Lower leg skin (tissue), 3 donors: ENCODE measurements around the gene FUS.

Source experiments
- POLR2A ChIP-seq, 2 donors: fragments of 450-650 bp; IDR thresholded peaks; one replicate each; pipeline ENCODE4 v1.6.1; 2016 to 2017; ENCODE audit warnings: antibody characterized with exemption in 2 of 2, mild to moderate bottlenecking in 1 of 2, moderate library complexity in 1 of 2
- TF ChIP-seq, protein P1 (sequence below), 3 donors: fragments of 450-650 bp; IDR thresholded peaks; one replicate each; pipeline ENCODE4 v1.5.1; 2016; ENCODE audit warnings: antibody characterized with exemption in 3 of 3, mild to moderate bottlenecking in 3 of 3, moderate library complexity in 2 of 3

DNA sequence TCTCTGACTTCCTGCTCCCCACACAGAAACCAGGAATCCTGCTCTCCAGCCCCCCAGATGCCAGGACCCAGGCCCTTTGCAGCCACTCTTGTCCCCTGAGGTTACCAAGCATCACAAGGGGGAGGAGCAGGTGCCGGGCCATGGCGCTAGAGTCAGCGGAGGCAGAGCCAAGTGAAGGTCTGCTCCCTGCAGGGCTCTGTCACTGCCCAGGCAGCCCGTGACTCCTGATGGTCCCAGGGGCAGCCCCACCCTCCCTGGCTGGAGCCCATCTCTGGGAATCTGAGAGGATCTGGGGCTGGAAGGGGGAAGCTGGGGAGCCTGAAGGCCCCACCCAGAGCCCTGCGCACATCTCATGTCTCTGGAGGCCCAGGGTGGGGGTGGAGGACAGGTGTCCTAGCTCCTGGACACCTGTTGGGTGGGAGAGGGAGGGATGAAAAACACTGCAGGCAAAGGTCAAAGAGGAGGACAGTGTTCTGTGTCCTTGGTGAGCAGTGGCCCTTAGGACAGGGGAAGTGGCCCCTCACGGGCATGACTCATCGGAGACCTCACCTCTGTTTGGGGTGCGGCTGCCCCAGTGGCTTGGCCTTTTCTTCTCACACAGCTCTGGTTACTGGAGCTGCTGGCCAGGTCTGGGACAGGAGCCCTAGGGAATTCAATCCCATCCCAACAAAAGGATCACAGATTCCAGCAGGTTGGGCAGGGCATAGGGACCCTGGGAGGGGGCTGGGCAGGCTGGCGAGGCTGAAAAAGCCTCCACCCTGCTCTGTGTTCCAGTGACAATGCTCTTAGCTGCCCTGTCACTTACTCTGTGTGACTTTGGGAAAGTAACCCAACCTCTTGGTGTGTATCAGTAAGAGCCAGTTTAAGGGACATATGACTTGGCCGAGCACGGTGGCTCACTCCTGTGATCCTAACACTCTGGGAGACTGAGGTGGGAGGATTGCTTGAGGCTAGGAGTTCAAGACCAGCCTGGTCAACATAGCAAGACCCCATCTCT, 29.7 kb upstream of the FUS start, which contains the start of gene PRSS36:
- TF ChIP-seq, protein P1, sequence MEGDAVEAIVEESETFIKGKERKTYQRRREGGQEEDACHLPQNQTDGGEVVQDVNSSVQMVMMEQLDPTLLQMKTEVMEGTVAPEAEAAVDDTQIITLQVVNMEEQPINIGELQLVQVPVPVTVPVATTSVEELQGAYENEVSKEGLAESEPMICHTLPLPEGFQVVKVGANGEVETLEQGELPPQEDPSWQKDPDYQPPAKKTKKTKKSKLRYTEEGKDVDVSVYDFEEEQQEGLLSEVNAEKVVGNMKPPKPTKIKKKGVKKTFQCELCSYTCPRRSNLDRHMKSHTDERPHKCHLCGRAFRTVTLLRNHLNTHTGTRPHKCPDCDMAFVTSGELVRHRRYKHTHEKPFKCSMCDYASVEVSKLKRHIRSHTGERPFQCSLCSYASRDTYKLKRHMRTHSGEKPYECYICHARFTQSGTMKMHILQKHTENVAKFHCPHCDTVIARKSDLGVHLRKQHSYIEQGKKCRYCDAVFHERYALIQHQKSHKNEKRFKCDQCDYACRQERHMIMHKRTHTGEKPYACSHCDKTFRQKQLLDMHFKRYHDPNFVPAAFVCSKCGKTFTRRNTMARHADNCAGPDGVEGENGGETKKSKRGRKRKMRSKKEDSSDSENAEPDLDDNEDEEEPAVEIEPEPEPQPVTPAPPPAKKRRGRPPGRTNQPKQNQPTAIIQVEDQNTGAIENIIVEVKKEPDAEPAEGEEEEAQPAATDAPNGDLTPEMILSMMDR (IDR thresholded peaks at IDR 0.05) = no peak
- TF ChIP-seq POLR2A (IDR thresholded peaks at IDR 0.05) = no peak
